Suprapubic skin (tissue), 4 donors: ENCODE results near the gene GAGE12J.

Source experiments
- CTCF ChIP-seq, 2 donors: fragments of 200-600 bp in 1 of 2; fragments of 450-650 bp in 1 of 2; sonication (generic) in 1 of 2; IDR thresholded peaks; one replicate each; pipeline ENCODE4 v1.5.1; 2016 to 2019; ENCODE audit warnings: antibody characterized with exemption in 2 of 2, mild to moderate bottlenecking in 1 of 2, moderate library complexity in 1 of 2
- EP300 ChIP-seq: sonication (generic); formaldehyde crosslinking; IDR thresholded peaks from one replicate; pipeline ENCODE4 v1.6.1; 2017; ENCODE audit warnings: antibody characterized with exemption
- POLR2A ChIP-seq, 2 donors: fragments of 450-650 bp; IDR thresholded peaks; one replicate each; pipeline ENCODE4 v1.6.1; 2017; ENCODE audit warnings: antibody characterized with exemption in 2 of 2, mild to moderate bottlenecking in 2 of 2, moderate library complexity in 2 of 2
- POLR2AphosphoS5 ChIP-seq, 3 donors: sonication (generic); formaldehyde crosslinking; IDR thresholded peaks; one replicate each; pipeline ENCODE4 v1.6.1; 2017; ENCODE audit warnings: antibody characterized with exemption in 3 of 3

GRCh38 chrX:49277535-49277830, 44.4 kb upstream of the GAGE12J start:
- TF ChIP-seq POLR2A (IDR thresholded peaks at IDR 0.05): no peak
- TF ChIP-seq CTCF (IDR thresholded peaks at IDR 0.05): no peak
- no peak for TF ChIP-seq EP300
- TF ChIP-seq POLR2AphosphoS5 (IDR thresholded peaks at IDR 0.05): no peak
